ENCODE measurements around the gene TNFAIP8. TPM values are rescaled to one million over a fixed set of nuclear protein-coding genes. Genes with fewer than 3 reads are reported as not detected.

TNFAIP8 gene
- total RNA-seq, 1 experiment from 2014 or later, result 24.1 TPM

GRCh38 chr5:119417891-119418605 lies 62.2 kb downstream of the TNFAIP8 start:
- TF ChIP-seq ATF2 (CRISPR knock-in tag; IDR thresholded peaks at IDR 0.05; ENCODE audit: borderline replicate concordance, low read depth), result no peak
- TF ChIP-seq OVOL2 (CRISPR knock-in tag; IDR thresholded peaks at IDR 0.05; ENCODE audit: borderline replicate concordance), result no peak
- peaks cover 5% of the 10 kb centered on the region for H3K9me3 Mint-ChIP-seq
- peak overlapping the region; percentile 1; the same call in 1 of the 2 replicates for H3K27ac Mint-ChIP-seq
- peaks cover 4% of the 10 kb centered on the region; the same call in 1 of the 2 replicates for H3K36me3 Mint-ChIP-seq
- ATAC-seq (no peak; the same call in 1 of the 2 replicates), DNase-seq (ENCODE audit: low spot score) (no peak)
- POLR2A ChIA-PET, result no interaction called here
- H3K4me3 Mint-ChIP-seq, result no peak overlapping the region
- H3K27me3 Mint-ChIP-seq (ENCODE audit: low read depth), result no peaks in the 10 kb centered on the region
- CTCF ChIA-PET, result interaction anchor here (1.0 to 1.5 kb wide), 3 partner anchors 16 to 430 kb away, joined by 3 to 7 read pairs (median 5); partner anchors contain the start of gene DTWD2
- peaks cover 29% of the 10 kb centered on the region for H3K4me1 Mint-ChIP-seq

GRCh38 chr5:119418606-119419100 lies 62.8 kb downstream of the TNFAIP8 start:
- Mint-ChIP-seq H3K4me3 (no peak overlapping the region), H3K9me3 (peaks cover 5% of the 10 kb centered on the region), H3K27ac (no peak overlapping the region), H3K36me3 (peaks cover 4% of the 10 kb centered on the region; the same call in 1 of the 2 replicates), H3K27me3 (ENCODE audit: low read depth) (no peaks in the 10 kb centered on the region), H3K4me1 (peaks cover 29% of the 10 kb centered on the region)
- ChIA-PET CTCF (interaction anchor here (1.0 to 1.5 kb wide), 3 partner anchors 16 to 431 kb away, joined by 3 to 7 read pairs (median 5); partner anchors contain the start of gene DTWD2), POLR2A (no interaction called here)
- DNase-seq (ENCODE audit: low spot score), result no peak
- TF ChIP-seq JUN (CRISPR knock-in tag; IDR thresholded peaks at IDR 0.05) (no peak), ZNF138 (CRISPR knock-in tag; conservative IDR thresholded peaks at IDR 0.05) (no peak), EMX1 (CRISPR knock-in tag; IDR thresholded peaks at IDR 0.05) (no peak), ZNF121 (CRISPR knock-in tag; IDR thresholded peaks at IDR 0.05) (no peak), SOX15 (CRISPR knock-in tag; IDR thresholded peaks at IDR 0.05) (no peak)
- ATAC-seq, result peak; percentile 60

GRCh38 chr5:119420169-119420568 lies 64.3 kb downstream of the TNFAIP8 start:
- ChIA-PET CTCF (no interaction called here), POLR2A (no interaction called here)
- H3K36me3 Mint-ChIP-seq, result no peaks in the 10 kb centered on the region
- peaks cover 29% of the 10 kb centered on the region for H3K4me1 Mint-ChIP-seq
- H3K9me3 Mint-ChIP-seq, result no peaks in the 10 kb centered on the region
- no peak overlapping the region for H3K4me3 Mint-ChIP-seq
- no peaks in the 10 kb centered on the region for H3K27me3 Mint-ChIP-seq (ENCODE audit: low read depth)
- no peak overlapping the region for H3K27ac Mint-ChIP-seq
- DNase-seq (ENCODE audit: low spot score) (no peak), ATAC-seq (peak; percentile 52)
- no peak for TF ChIP-seq ZNF232 (CRISPR knock-in tag; IDR thresholded peaks at IDR 0.05)
- no peak for TF ChIP-seq HMGXB4 (CRISPR knock-in tag; IDR thresholded peaks at IDR 0.05)
- TF ChIP-seq E2F1 (CRISPR knock-in tag; IDR thresholded peaks at IDR 0.05), result no peak
- TF ChIP-seq FOXJ3 (CRISPR knock-in tag; IDR thresholded peaks at IDR 0.05; ENCODE audit: borderline replicate concordance), result no peak
- no peak for TF ChIP-seq SMAD3 (CRISPR knock-in tag; IDR thresholded peaks at IDR 0.05; ENCODE audit: borderline replicate concordance)

GRCh38 chr5:119426057-119426456 lies 70.2 kb downstream of the TNFAIP8 start:
- DNase-seq (ENCODE audit: low spot score) (no peak), ATAC-seq (no peak)
- H3K4me1 Mint-ChIP-seq, result peaks cover 10% of the 10 kb centered on the region
- no peak overlapping the region for H3K4me3 Mint-ChIP-seq
- ChIA-PET CTCF (interaction anchor here (1.1 kb wide), 1 partner anchor 9 kb away, joined by 3 read pairs; no protein-coding TSS in a partner anchor), POLR2A (no interaction called here)
- no peaks in the 10 kb centered on the region for H3K27me3 Mint-ChIP-seq (ENCODE audit: low read depth)
- H3K36me3 Mint-ChIP-seq, result no peaks in the 10 kb centered on the region
- peaks cover 10% of the 10 kb centered on the region for H3K9me3 Mint-ChIP-seq
- TF ChIP-seq E2F5 (CRISPR knock-in tag; IDR thresholded peaks at IDR 0.05) (no peak), NFYB (CRISPR knock-in tag; conservative IDR thresholded peaks at IDR 0.05; ENCODE audit: low read depth) (no peak), SMAD3 (CRISPR knock-in tag; IDR thresholded peaks at IDR 0.05; ENCODE audit: borderline replicate concordance) (no peak), ATF6 (CRISPR knock-in tag; IDR thresholded peaks at IDR 0.05) (no peak), USF2 (CRISPR knock-in tag; IDR thresholded peaks at IDR 0.05) (no peak)
- no peak overlapping the region for H3K27ac Mint-ChIP-seq

Measured in WTC11 (cell line).